H1 (cell line): ENCODE measurements around the gene ARHGEF39. TPM values are rescaled to one million over a fixed set of nuclear protein-coding genes. Genes with fewer than 3 reads are reported as not detected.

Experiments used
- CTCF ChIA-PET: fragments of 300-600 bp; sonication (Branson Sonifier 250); formaldehyde crosslinking; loops from one replicate; lab custom pipeline; 2021; ENCODE audit not compliant: partially characterized antibody; lab: Charles Lee
- POLR2A ChIA-PET: fragments of 300-600 bp; sonication (Branson Sonifier 250); formaldehyde crosslinking; loops from one replicate; lab custom pipeline; 2021; ENCODE audit warnings: inconsistent platforms; ENCODE audit not compliant: partially characterized antibody; lab: Charles Lee
- DNase-seq, 2 experiments: peaks; one replicate each; pipeline versions ENCODE4 v3.0.0 to v3.0.0-alpha.2; 2010 to 2022; ENCODE audit warnings: low spot score in 2 of 2, low read depth in 1 of 2, mixed read lengths in 1 of 2
- FAIRE-seq: peaks from 2 replicates; lab custom pipeline; 2011; peaks lifted over from hg19 to GRCh38; lab: Jason Lieb, UNC
- H2AFZ ChIP-seq: 2 replicates; pipeline ENCODE4 v1.8.1; 2012; ENCODE audit warnings: low read length, inconsistent platforms
- H2AK5ac ChIP-seq: 2 replicates; pipeline ENCODE4 v1.6.1; 2013; ENCODE audit warnings: low read depth, low read length
- H2BK120ac ChIP-seq: replicated peaks from 2 replicates; pipeline ENCODE3; 2013; ENCODE audit warnings: low read depth, low read length, inconsistent platforms
- H2BK12ac ChIP-seq: 2 replicates; pipeline ENCODE4 v1.6.1; 2013; ENCODE audit warnings: low read depth, low read length
- H2BK15ac ChIP-seq: 2 replicates; pipeline ENCODE4 v1.6.1; 2013; ENCODE audit warnings: low read length
- H2BK20ac ChIP-seq: 2 replicates; pipeline ENCODE4 v1.6.1; 2013; ENCODE audit warnings: low read length
- H2BK5ac ChIP-seq: 2 replicates; pipeline ENCODE4 v1.6.1; 2013; ENCODE audit warnings: low read depth, low read length
- H3K14ac ChIP-seq: 2 replicates; pipeline ENCODE4 v1.6.1; 2013; ENCODE audit warnings: inconsistent platforms; ENCODE audit not compliant: insufficient read length
- H3K18ac ChIP-seq: 2 replicates; pipeline ENCODE4 v1.6.1; 2013; ENCODE audit warnings: low read length; ENCODE audit errors: extremely low read depth
- H3K23ac ChIP-seq: 2 replicates; pipeline ENCODE4 v1.6.1; 2013; ENCODE audit warnings: inconsistent platforms; ENCODE audit not compliant: insufficient read length
- H3K23me2 ChIP-seq: 2 replicates; pipeline ENCODE4 v1.6.1; 2013; ENCODE audit warnings: low read depth, low read length
- H3K27ac ChIP-seq: 2 replicates; pipeline ENCODE4 v1.6.1; 2011; ENCODE audit warnings: low read depth, low read length, inconsistent platforms
- H3K27me3 ChIP-seq, 4 experiments: replicated peaks in 1 of 4; 1 replicate in 1 of 4; 2 replicates in 3 of 4; pipeline versions ENCODE4 v1.6.1 to v1.8.1; 2011 to 2013; ENCODE audit warnings: low read length in 3 of 4, mild to moderate bottlenecking in 3 of 4, inconsistent platforms in 2 of 4, mixed read lengths in 2 of 4, moderate library complexity in 1 of 4; ENCODE audit not compliant: control insufficient read depth in 3 of 4, insufficient read depth in 3 of 4; ENCODE audit errors: extremely low read depth in 1 of 4
- H3K36me3 ChIP-seq, 4 experiments: 2 replicates each; pipeline versions ENCODE4 v1.6.1 to v1.8.1; 2011 to 2013; ENCODE audit warnings: mild to moderate bottlenecking in 4 of 4, low read length in 3 of 4, moderate library complexity in 2 of 4, control low read depth in 1 of 4, inconsistent platforms in 1 of 4; ENCODE audit not compliant: insufficient read depth in 4 of 4, control insufficient read depth in 2 of 4
- H3K4ac ChIP-seq: replicated peaks from 2 replicates; pipeline ENCODE3; 2013; ENCODE audit warnings: low read length, low read depth, mixed read lengths, inconsistent platforms; ENCODE audit not compliant: insufficient read length
- H3K4me1 ChIP-seq, 4 experiments: replicated peaks in 1 of 4; 1 replicate in 1 of 4; 2 replicates in 3 of 4; pipeline versions ENCODE4 v1.6.1 to v1.8.1; 2011 to 2013; ENCODE audit warnings: low read length in 3 of 4, inconsistent platforms in 2 of 4, mixed read lengths in 1 of 4; ENCODE audit not compliant: insufficient read depth in 4 of 4, control insufficient read depth in 3 of 4
- H3K4me2 ChIP-seq, 2 experiments: 2 replicates each; pipeline versions ENCODE4 v1.6.1 to v1.8.1; 2011 to 2013; ENCODE audit warnings: low read depth in 2 of 2, low read length in 2 of 2, control low read depth in 1 of 2, inconsistent platforms in 1 of 2, mild to moderate bottlenecking in 1 of 2; ENCODE audit not compliant: insufficient read depth in 1 of 2
- H3K4me3 ChIP-seq, 4 experiments: fragments of 200-600, 300-600 bp in 1 of 4; sonication (generic), shearing (Covaris generic), sonication (Bioruptor Twin) in 1 of 4; 2 replicates each; pipeline versions ENCODE4 v1.5.1 to v1.8.1; 2011 to 2016; ENCODE audit warnings: low read length in 4 of 4, low read depth in 3 of 4, control low read depth in 2 of 4, inconsistent platforms in 2 of 4, mild to moderate bottlenecking in 2 of 4, mixed read lengths in 1 of 4, moderate library complexity in 1 of 4; ENCODE audit not compliant: insufficient read depth in 2 of 4; ENCODE audit errors: extremely low read depth in 1 of 4
- H3K56ac ChIP-seq: replicated peaks from 2 replicates; pipeline ENCODE3; 2013; ENCODE audit warnings: low read depth, mild to moderate bottlenecking, mixed read lengths, low read length, inconsistent platforms; ENCODE audit not compliant: insufficient read length
- H3K79me1 ChIP-seq: 2 replicates; pipeline ENCODE4 v1.6.1; 2013; ENCODE audit warnings: low read depth, low read length, control low read depth
- H3K79me2 ChIP-seq, 2 experiments: 2 replicates each; pipeline versions ENCODE4 v1.6.1 to v1.8.1; 2012 to 2013; ENCODE audit warnings: low read length in 2 of 2, mild to moderate bottlenecking in 2 of 2, inconsistent platforms in 1 of 2; ENCODE audit not compliant: insufficient read depth in 2 of 2, control insufficient read depth in 1 of 2
- H3K9ac ChIP-seq, 4 experiments: replicated peaks in 1 of 4; 1 replicate in 1 of 4; 2 replicates in 3 of 4; pipeline versions ENCODE4 v1.6.1 to v1.8.1; 2011 to 2013; ENCODE audit warnings: low read depth in 3 of 4, low read length in 3 of 4, control low read depth in 2 of 4, mild to moderate bottlenecking in 2 of 4, moderate library complexity in 2 of 4, inconsistent platforms in 1 of 4; ENCODE audit errors: extremely low read depth in 1 of 4
- H3K9me3 ChIP-seq, 2 experiments: 2 replicates each; pipeline versions ENCODE4 v1.6.1 to v1.8.1; 2012 to 2013; ENCODE audit warnings: mild to moderate bottlenecking in 2 of 2, moderate library complexity in 2 of 2, control low read depth in 1 of 2, inconsistent platforms in 1 of 2, low read depth in 1 of 2, low read length in 1 of 2, mixed read lengths in 1 of 2; ENCODE audit not compliant: insufficient read depth in 2 of 2
- H4K20me1 ChIP-seq, 2 experiments: replicated peaks in 1 of 2; 2 replicates each; pipeline versions ENCODE3 to v1.8.1; 2011 to 2013; ENCODE audit warnings: inconsistent platforms in 2 of 2, low read length in 2 of 2, mild to moderate bottlenecking in 1 of 2; ENCODE audit not compliant: insufficient read depth in 2 of 2, control insufficient read depth in 1 of 2
- H4K5ac ChIP-seq: 2 replicates; pipeline ENCODE4 v1.6.1; 2013; ENCODE audit warnings: low read length, low read depth, mixed read lengths, inconsistent platforms; ENCODE audit not compliant: insufficient read length
- H4K8ac ChIP-seq: 2 replicates; pipeline ENCODE4 v1.8.0; 2013; ENCODE audit warnings: mild to moderate bottlenecking, moderate library complexity, low read length, inconsistent platforms; ENCODE audit not compliant: insufficient read depth; ENCODE audit errors: extremely low read depth
- H4K91ac ChIP-seq: replicated peaks from 2 replicates; pipeline ENCODE3; 2013; ENCODE audit warnings: low read length, mixed read lengths, inconsistent platforms; ENCODE audit not compliant: insufficient read length
- FOSL1 ChIP-seq: IDR thresholded peaks from 2 replicates; pipeline ENCODE4 v1.6.1; 2011; ENCODE audit warnings: mild to moderate bottlenecking, low read depth, low read length, moderate library complexity; ENCODE audit not compliant: insufficient read depth
- WGBS, 2 experiments: shearing (Covaris generic) in 1 of 2; methylation state at CpG; one replicate each; pipeline versions ENCODE4 v1.1.6 to v1.1.7; 2013 to 2015; ENCODE audit warnings: low lambda C conversion rate in 2 of 2, mixed read lengths in 2 of 2, inconsistent platforms in 1 of 2, low coverage in 1 of 2, missing lambda C conversion rate in 1 of 2; ENCODE audit not compliant: insufficient replicate concordance in 2 of 2, insufficient coverage in 1 of 2, insufficient read length in 1 of 2; ENCODE audit errors: extremely low coverage in 1 of 2, missing lambda C conversion rate in 1 of 2; 5-methylcytosine and 5-hydroxymethylcytosine counted together
- polyA plus RNA-seq, 7 experiments: library from polyadenylated mRNA; depleted of rRNA in 3 of 7; stranded (reverse) in 5 of 7; unstranded in 2 of 7; fragments of >200 nt in 5 of 7; fragments of 200-250 nt in 2 of 7; gene quantifications; 1 replicate in 5 of 7; 2 replicates in 1 of 7; 4 replicates in 1 of 7; pipeline versions ENCODE4 v1.2.1 to v1.2.3, GENCODE V29; 2011 to 2013; ENCODE audit warnings: missing spikeins in 2 of 7, mixed read lengths in 2 of 7
- total RNA-seq: library from RNA; stranded (reverse); fragmentation: NEBNext Ultra II Directional; extraction: Animal tissue kit (Norgen Biotek cat#: 25700); gene quantifications from 2 replicates; pipeline ENCODE4 v1.2.1, GENCODE V29; 2021

The ARHGEF39 gene
- total and polyA plus RNA-seq, 2 of the 8 experiments (the other 6 are each of a cell fraction or from before 2014, with no cell fraction given): 18.6 to 18.7 TPM

DNA sequence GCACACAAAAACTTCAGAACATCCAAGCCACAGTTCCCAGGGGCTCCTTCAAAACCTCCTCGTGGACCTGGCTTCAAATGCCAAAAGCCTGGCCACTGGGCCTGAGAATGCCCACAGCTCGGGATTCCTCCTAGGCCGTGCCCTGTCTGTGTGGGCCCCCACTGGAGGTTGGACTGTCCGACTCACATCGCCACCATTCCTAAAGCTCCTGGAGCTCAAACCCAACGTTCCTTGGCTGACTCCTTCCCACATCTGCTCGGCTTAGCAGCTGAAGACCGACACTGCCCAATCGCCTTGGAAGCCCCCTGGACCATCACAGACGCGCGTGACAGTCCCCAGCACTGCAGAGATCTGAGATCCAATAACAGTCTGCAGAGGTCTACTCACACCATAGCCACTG lies 21.9 kb downstream of the ARHGEF39 start:
- DNase-seq: no peak
- WGBS, 2 experiments: 96% methylated on average over 12 of the region's 12 CpGs; no CpG with 5 or more reads in 1 of the 2 experiments
- Histone ChIP-seq H3K23ac (no peak overlapping the region), H4K20me1 (no peaks in the 10 kb centered on the region), H3K14ac (no peak overlapping the region), H3K9ac (no peak overlapping the region), H3K56ac (no peak overlapping the region), H2BK15ac (no peak overlapping the region), H3K4me1 (no peaks in the 10 kb centered on the region), H3K4me3 (no peak overlapping the region), H3K27me3 (no peaks in the 10 kb centered on the region), H4K5ac (no peak overlapping the region), H2BK5ac (no peak overlapping the region), H4K8ac (no peak overlapping the region), H3K27ac (no peak overlapping the region), H3K4me2 (no peak overlapping the region), H2BK120ac (no peak overlapping the region), H2BK12ac (no peak overlapping the region), H3K4ac (no peak overlapping the region), H2AK5ac (no peak overlapping the region), H3K79me1 (no peaks in the 10 kb centered on the region), H3K18ac (no peak overlapping the region), H3K23me2 (peaks cover 8% of the 10 kb centered on the region; the same call in 1 of the 2 replicates), H3K36me3 (no peaks in the 10 kb centered on the region; a peak in 2 of 8 replicates), H2BK20ac (no peak overlapping the region), H4K91ac (no peak overlapping the region), H2AFZ (no peak overlapping the region), H3K9me3 (peaks cover 0 to 2% of the 10 kb centered on the region in 2 experiments; a peak in 1 of 4 replicates), H3K79me2 (no peaks in the 10 kb centered on the region)
- ChIA-PET POLR2A (interaction anchor here (1.7 kb wide), 1 partner anchor 14 kb away, joined by 3 read pairs; no protein-coding TSS in a partner anchor), CTCF (interaction anchor here (0.8 to 2.1 kb wide), 6 partner anchors 15 to 165 kb away, joined by 3 to 6 read pairs (median 4); no protein-coding TSS in a partner anchor)
- FAIRE-seq: no peak
- no peak for TF ChIP-seq FOSL1
